ENCODE results near the gene SPATS2L.
A peak's percentile ranks its signal among the peaks of the same experiment; 100 is the strongest.

The SPATS2L gene

DNA sequence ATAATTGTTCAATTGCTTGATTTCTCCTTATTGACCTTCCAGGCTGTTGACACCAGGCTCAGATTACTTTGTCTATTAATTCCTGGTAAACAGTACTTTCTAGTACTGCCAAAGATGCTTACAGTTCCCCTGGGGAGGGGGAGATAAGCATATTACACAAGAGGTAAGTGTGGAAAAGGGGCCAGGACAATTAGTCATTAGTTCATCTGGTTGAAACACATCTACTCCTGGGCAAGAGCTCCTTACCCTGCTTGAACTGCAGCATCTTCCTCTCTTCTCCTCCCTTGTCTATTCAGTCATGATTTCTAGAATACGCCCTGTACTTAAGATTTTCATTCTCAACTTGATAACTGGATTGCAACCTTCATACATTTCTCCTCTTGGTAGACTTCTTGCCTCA, 10.4 kb upstream of the SPATS2L start:
- no peak for DNase-seq (ENCODE audit: low read depth in 3 of 3, low spot score in 1 of 3)

DNA sequence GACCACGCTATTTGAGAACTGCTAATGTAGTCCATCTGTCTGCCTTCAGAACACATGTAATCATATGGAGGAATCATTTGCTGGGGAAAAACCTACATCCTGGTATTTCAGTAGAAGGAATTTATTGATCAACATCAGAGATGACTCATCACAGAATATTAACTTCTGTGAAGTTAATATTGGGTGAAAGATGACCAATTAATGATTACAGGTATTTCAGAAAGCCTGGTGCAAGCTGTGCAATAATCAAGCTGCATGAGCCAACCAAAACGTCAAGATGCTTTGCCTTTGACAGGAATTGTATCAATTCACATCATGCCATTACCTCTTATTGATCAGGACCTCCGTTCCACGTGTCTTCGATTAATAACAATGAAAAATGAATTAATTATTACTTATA, 9.4 kb upstream of the SPATS2L start:
- no peak for DNase-seq (ENCODE audit: low read depth in 3 of 3, low spot score in 1 of 3)

DNA sequence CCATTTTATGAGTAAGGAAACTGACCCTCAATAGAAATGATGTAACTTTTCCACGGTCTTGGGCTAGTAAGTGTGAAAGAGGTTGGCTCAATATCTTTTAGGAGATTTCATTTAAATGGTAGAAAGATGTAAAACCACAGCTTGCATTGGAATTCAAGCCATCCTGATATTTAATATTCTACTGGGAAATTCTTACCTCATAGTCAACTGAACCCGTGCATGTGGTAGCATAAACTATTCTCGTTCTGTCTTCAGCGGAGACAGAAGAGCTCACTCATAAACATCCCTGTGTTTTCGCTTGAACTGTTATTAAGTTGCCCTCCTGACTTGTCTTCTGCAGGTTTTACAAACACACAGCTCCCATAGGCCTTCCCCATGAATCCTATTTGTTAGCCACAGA, 8.5 kb upstream of the SPATS2L start:
- DNase-seq (ENCODE audit: low read depth in 3 of 3, low spot score in 1 of 3): no peak

- no peak for DNase-seq (ENCODE audit: low read depth in 3 of 3, low spot score in 1 of 3)
Measured at GRCh38 chr2:200298816-200299215, 7.7 kb upstream of the SPATS2L start.

GRCh38 chr2:200300065-200300464, 6.4 kb upstream of the SPATS2L start:
- no peak for DNase-seq (ENCODE audit: low read depth in 3 of 3, low spot score in 1 of 3)

GRCh38 chr2:200300638-200301314, 5.7 kb upstream of the SPATS2L start:
- no peak for DNase-seq (ENCODE audit: low read depth in 3 of 3, low spot score in 1 of 3)

- no peak for DNase-seq (ENCODE audit: low read depth in 3 of 3, low spot score in 1 of 3)
Measured at GRCh38 chr2:200301953-200302858, 4.3 kb upstream of the SPATS2L start.

DNA sequence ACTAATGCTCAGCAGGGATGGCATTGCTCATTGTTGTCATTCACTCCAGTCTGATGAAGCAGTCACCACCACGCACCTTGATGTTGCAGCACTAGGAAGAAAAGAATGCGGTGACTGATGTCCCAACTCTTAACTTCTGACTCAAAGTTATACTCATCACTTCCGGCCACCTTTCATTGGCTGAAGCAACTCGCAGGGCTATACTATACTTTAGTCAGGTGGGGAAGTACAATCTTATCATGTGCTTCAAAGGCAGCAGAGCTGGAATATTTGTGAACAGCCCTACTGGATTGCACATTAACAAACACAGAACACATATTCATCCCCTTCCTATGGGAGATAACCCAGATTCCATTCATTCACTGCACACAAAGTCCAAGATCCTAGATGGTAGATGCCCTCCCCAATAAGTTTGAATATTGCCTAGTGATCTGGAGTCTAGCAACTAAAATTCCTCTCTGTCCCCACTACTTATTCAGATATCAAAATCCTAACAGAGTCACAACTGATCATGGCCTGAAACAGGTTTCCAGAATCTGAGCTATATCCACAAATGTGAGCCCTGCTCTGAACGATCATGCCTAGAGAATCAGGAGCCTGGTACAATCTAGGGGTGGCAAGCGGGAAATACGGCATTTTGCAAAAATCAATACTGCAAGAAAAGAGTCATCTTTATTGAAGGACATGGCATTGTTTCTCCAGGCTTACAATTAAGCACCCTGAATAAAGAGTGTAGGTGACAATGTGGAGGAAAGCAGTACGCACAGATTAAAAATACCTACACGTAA, 3.4 kb upstream of the SPATS2L start:
- no peak for DNase-seq (ENCODE audit: low read depth in 3 of 3, low spot score in 1 of 3)

- DNase-seq (ENCODE audit: low read depth in 3 of 3, low spot score in 1 of 3): peak in 1 of 3 donors; percentile 7
Measured at GRCh38 chr2:200305797-200306195, 697 bp upstream of the SPATS2L start.

GRCh38 chr2:200306931-200307723, 634 bp downstream of the SPATS2L start:
- DNase-seq (ENCODE audit: low read depth in 3 of 3, low spot score in 1 of 3): peak in 1 of 3 donors; percentile 9

GRCh38 chr2:200307724-200308545, 1.4 kb downstream of the SPATS2L start:
- DNase-seq (ENCODE audit: low read depth in 3 of 3, low spot score in 1 of 3): no peak

- DNase-seq (ENCODE audit: low read depth in 3 of 3, low spot score in 1 of 3): no peak
Measured at GRCh38 chr2:200308546-200309295, 2.2 kb downstream of the SPATS2L start.

- DNase-seq (ENCODE audit: low read depth in 3 of 3, low spot score in 1 of 3): no peak
Measured at GRCh38 chr2:200309296-200310049, 3.0 kb downstream of the SPATS2L start.

- no peak for DNase-seq (ENCODE audit: low read depth in 3 of 3, low spot score in 1 of 3)
Measured at GRCh38 chr2:200310545-200310971, 4.1 kb downstream of the SPATS2L start.

- DNase-seq (ENCODE audit: low read depth in 3 of 3, low spot score in 1 of 3): no peak
Measured at GRCh38 chr2:200311139-200311538, 4.6 kb downstream of the SPATS2L start.

DNA sequence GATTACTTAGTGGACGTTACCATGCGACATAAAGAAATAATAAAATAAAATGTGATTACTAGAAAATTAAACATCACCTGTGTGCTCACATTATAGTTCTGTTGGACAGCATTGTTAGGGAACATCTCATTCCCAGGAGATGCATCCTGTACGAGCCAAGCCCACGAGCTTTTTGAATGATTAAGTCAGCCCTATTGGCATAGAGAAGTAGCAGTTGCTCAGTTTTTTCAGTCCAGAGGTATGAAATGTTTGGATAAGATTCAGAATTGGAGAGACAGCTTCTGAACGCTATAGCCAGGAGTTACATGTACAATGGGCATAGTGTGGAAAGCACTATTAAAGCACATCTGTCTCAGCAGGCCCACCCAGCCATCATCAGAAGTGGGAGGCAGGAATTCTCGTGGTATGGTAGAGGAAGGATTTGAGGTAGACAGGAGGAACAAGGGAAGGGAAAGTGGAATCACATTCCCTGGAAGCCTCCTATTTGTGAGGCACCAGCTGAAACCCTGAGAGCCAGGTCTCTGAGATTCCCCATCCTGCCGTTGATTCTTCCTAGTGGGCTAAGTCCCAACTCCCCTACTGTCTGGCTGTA, 8.6 kb downstream of the SPATS2L start:
- DNase-seq (ENCODE audit: low read depth in 3 of 3, low spot score in 1 of 3): no peak

- DNase-seq (ENCODE audit: low read depth in 3 of 3, low spot score in 1 of 3): no peak
Measured at GRCh38 chr2:200317975-200318374, 11.5 kb downstream of the SPATS2L start.

DNA sequence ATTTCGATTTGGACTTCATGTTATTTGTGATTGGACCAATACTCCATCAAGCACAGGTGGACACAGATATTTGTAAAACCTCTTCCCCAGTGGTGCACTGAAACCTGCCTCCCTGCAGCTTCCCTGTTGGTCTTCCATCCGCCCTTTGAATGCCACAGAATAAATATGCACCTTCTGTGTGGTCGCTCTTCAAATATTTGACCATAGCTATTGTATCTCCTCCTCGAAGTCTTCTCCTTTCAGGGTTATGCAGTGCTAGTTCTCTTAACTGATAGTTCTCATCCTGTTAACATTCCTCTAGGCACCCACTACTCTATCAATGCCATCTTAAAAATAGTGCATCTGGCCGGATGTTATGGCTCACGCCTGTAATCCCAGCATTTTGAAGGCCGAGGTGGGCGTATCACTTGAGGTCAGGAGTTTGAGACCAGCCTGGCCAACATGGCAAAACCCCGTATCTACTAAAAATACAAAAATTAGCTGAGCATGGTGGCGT, 12.5 kb downstream of the SPATS2L start:
- DNase-seq (ENCODE audit: low read depth in 3 of 3, low spot score in 1 of 3): no peak
